Fibroblast of the conjunctiva (primary cell): ENCODE data around the gene TMEM272.

Experiments used
- DNase-seq: peaks from one replicate; pipeline ENCODE4 v3.0.0-alpha.2; 2010; ENCODE audit warnings: low read depth

Gene TMEM272

DNA sequence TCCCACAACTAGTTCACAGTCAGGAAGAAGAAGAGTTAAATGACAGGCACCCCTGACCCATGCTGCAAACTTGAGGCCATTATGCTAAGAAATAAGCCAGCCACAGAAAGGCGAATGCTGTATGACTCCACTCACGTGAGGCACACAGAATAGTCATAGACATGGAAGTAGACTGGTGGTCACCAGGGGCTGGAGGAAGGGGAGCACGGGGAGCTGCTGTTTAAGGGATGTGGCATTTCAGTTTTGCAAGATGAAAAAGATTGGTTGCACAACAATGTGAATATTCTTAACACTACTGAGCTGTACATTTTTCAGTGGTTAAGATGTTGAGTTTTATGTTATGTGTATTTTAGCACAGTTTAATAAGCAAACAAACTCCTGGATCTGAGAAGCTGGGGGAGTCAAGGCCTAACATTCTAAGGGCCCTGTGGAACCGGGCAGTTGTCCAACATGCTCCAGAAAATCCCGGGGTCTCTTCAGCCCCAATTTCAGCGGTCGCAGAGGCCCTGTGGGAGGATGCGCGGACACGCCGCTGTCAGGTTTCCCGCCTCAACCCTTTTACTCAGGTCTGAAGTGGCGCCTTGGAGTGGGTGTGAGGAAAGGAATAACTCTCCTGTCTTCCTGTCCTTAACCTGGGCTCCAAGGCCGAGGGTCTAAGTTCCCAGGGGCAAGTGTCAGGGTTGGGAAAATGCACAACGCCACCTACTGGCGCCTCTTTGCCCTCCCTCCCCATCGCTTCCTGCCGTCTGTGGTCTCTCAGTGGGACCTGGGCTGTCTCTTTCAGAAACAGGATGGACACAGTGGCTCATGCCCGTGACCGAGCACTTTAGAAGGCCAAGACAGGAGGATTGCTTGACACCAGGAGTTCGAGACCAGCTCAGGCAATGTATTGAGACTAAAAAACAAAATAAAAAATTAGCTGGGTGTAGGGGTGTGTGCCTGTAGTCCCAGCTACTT is 4.4 kb upstream of the TMEM272 start:
- DNase-seq, result no peak

DNA sequence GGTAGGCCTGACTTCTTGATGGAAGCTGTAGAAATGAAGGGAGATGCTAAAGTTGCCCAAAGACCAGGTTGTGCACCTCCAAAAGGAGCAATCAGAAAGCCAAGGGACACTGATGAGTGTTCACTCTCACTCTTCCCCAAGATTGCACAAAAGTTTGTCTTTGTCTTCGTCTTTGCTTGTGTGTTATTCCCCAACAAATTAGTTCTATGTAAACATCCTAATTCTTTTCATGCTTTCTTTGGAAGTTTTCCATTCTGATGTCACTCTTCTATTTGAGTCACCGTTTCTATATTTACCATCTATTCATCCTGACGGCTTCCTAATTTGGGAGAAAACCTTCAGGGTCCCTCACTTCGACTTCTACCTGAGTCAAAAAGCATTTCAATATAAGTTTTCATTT is 3.7 kb upstream of the TMEM272 start:
- DNase-seq, result no peak

DNA sequence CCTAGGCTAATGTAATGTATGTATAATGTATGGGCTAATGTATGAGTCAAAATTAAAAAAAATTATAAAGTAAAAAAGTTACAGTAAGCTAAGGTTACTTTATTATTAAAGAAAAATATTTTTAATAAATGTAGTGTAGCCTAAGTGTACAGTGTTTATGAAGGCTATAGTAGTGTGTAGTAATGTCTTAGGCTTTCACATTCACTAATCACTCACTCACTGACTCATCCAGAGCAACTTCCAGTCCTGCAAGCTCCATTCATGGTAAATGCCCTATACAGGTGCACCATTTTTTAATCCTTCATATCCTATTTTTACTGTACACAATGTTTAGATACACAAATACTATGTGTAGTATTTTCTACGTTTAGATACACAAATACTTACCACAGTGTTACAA is 1.8 kb upstream of the TMEM272 start:
- no peak for DNase-seq

DNA sequence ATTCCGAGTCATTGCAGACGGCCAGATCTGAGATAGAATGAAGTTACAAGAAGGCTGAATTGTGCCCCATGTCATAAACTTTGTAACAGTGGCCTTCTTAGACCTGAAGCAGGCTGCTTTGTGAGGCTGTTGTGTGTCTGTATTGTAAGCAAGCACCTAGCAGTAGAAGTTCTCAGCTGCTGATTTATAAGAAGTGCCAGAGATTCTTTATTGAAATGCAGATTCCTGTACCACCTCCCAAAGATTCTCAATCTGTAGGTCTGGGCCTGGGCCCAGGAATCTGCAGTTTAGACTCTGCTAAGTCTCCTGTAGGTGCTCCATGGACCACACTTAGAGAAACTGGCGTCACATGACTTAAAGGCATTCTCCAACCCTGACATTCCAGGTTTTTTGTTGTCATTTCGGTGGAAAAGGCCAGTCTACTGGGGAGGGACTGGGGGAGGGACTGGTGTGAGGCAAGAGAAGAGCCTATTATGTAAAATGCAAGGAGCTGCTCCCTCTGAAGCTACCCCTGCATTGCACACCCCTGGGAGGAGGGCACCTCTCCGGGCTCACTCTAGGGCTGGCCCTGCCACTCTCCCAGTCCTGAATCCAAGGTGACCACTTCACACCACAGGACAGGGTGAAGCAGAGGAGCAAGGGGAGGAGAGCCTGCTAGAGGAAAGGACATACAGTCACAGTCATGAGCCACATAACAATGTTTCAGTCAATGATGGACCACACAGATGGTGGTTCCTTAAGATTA is 769 bp upstream of the TMEM272 start:
- no peak for DNase-seq

DNA sequence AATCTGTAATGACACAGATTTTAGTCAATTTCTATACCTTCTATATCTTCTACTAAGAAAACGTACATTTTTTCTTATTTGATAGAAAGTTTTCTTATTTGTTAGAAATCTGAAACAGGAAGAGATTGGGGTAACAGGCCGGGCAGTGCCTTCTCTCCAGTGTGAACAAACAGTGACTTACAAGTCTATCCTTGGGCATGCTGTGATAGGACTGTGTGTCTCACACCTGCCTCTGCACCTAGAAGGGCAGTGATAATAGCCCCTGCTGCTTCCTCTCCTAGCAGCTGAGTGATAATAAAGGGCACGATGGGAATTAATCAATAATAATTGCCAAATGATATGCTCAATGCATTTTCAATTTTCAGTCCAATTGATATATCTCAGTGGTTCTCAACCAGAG is 1.4 kb downstream of the TMEM272 start:
- DNase-seq, result no peak

DNA sequence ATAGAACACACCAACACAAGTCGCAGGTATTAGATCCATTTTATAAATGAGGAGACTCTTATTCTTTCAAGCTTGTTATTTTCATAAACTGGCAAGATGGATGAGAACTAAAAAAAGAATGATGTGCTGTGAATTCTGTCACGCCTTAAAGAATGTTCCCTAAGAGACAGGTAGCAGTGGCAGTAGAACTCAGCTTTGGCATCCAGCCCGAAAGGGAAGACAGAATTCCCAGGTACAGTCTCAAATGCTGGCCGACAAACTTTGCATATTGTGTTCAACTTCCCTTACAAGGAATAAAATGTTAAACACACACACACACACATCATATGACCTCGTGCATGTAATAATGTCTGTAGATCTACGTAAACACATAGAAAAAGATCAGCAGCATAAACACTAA is 3.2 kb downstream of the TMEM272 start:
- DNase-seq, result no peak

DNA sequence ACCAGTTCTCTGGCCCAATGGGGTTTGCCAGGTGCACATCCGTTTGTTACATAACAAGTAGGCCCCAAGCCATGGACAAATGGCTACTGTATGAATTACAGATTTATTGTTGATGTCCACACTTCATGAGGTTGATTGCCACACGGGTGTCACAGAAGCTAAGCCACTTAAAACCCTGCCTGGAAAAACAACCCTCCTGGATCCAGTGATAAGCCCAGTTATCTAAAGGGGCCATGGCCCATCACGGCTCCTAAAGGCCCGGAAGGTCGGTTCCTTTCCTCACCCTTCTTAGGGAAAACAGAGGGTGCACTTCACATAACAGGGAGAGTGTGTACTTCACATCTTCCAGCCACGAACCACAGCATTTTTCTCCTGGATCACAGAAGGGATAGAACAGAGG is 4.1 kb downstream of the TMEM272 start:
- DNase-seq, result no peak

DNA sequence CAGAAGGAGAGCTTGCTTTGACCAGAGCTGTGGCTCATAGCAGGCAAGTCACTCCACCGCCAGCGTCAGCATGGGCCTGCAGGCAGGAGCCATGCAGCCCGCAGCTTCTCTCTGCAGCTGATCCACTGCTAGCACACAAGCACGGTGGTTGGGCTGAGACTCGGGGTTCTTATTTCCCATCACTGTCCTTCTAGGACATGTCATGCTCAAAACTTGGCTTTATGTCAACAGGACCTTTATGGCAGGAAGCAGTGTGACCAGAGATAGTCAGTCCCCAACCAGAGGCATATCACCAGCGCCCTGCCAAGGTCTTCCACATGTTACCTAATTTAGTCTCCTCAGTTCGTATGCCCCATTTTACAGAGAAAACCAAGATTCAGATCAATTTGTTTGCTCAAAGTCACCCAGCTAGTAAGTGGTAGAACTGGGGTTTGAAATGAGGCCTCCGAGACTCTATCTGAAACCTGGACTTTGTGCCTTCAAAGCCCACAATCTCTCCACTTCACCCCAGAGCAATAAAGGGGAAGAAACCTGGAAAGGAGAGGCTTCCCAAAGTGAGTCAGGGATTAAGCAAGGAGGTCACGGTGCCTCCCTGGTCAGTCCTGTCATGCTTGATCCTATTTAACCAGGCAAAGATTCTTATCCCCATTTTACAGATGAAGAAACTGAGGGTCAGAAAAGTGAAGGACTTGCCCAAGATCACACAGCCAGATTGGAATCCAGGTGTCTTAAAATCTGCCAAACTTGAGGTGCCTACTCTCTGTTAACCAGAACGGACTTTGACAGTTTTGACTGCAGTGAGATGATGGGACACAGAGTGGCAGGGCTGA is 5.1 kb downstream of the TMEM272 start:
- DNase-seq, result no peak

DNA sequence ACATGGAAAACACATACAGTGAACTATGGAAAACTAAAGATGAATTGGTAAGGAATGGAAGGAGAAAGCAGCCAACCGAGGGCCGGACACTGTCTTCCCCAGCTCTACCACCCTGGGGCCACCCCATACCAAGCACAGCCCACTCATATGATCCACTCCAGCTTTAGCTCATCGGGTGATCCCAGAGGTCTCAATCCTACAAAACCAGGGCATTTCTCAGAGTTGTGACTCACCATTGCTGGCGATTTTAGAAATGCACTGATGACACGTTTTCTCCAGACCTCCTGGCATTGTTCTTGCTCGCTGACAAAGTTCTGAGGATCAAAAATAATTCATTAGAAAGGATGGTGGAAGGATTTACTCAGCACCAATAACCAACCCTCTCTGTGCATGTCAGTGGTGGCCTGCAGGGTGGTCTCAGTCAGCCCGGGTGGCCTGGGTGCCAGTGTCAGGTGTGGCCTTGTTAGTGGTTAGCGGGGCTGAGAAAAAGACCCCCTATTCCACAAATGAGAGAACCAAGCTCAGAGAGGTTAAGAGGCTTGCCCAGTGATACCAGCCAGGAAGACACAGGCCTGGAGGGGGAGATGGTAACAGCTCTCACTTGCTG is 6.6 kb downstream of the TMEM272 start:
- no peak for DNase-seq

DNA sequence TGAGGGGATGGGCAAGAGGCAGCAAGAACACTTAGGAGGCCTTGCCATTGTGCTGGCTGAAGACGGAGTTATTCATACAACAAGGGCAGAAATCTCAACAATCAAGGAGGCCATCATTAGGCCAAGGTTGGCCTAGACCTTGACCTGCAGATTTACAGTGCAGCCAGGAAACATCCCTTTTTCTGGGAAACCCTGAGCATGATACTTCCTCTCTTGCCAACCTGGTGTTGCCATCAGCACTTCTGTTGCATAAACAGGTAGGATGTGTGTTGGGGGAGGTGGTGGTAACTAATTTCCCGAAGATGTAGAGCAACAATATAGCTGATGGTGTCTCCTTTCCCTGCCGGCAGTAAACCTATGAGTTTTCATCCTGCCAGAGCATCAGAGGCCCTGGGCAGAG is 8.0 kb downstream of the TMEM272 start:
- no peak for DNase-seq

DNA sequence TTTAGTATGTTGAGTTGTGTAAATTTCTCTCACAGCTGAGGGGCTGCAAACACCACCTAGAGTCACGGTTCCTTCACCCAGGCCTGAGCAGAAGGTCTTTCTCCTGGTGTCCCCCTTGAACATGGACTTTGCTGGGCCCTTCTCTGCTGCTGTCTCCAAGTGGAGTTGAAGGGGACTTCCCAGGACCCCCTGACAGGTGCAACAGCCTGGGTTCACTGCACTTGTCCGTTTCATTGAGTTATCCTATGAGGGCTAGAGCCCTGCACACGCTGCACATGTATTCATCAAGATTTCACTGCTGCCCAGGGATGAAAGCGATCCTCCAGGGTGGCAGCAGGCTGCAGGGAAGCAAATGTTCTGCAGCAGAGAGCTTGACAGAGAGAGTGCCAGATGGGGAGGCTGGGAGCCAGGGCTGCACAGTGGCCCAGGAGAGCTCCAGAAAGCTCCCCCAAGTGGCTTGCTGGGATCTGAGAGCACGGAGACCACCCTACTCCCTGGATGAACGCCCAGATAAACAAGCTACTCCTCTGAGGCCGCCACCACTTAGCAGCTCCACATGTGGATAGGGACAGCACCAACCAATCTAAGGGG is 10.3 kb downstream of the TMEM272 start:
- DNase-seq, result no peak

DNA sequence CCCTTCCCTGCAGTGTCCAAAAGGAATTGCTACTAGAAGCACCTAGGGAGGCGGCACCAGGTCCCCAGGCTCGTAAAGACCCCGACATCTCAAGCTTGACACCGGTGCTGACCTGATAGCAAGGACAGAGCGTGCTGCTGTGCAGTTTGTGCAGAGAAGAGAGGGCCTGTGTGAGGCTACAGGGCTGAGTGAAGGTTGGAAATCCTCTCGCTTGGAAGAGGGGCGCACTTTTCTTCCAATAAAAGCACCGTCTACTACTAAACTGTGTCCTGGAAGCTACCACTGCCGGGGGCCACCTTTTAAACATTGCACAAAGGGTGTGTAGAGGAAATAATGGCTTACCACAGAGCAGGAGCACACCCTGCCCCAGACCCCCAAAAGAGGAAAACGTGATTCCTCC is 11.0 kb downstream of the TMEM272 start:
- DNase-seq, result no peak

DNA sequence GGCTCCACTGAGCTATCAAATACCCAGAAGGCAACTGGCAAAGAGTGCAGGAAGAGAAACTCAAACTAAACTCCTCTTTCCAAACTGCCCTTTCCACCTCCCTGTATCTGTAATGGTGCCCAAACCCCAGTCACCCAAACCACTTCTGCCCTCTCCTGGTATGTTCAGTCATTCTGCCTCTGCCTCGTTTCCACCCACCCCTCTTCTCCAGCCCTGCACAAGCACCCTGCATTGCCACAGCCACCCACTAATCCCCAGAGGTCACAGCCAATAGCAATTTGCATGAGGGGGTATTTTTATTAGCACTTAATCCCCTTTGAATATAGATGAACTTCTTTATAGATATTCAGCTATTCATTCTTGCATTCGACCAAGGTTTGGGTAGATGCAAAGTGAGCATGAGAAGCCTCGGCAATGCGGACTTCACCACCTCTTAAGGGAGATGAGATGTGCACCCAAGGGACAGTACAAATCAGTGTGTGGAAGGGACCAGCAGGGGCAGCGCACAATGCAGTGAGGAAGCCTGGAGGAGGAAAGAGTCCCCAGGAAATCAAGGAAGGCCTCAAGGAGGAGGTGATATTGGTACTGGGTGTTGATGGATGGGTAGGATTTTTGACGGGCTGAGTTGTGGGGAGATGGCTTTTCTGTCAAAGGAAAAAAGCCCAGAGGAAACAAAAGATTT is 12.4 kb downstream of the TMEM272 start:
- no peak for DNase-seq

DNA sequence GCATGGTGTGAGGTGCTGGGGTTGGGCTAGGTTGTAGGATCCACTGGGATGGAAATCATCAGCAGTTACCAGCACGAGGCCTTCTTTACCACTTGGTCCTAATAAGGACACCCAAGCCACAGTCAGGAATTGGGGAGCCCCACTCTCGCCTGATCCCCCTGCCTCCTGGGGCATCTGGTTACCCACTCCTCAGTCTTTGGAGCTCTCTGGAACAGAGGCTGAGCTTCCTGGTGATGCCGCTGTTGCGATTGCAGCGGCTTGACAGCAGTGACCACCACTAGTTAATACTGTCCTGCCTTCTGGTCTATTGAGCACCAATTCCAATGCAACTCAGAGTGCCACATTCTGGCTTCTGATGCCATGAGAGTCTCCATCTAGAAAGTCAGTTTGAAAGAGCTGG is 13.5 kb downstream of the TMEM272 start:
- DNase-seq, result no peak

DNA sequence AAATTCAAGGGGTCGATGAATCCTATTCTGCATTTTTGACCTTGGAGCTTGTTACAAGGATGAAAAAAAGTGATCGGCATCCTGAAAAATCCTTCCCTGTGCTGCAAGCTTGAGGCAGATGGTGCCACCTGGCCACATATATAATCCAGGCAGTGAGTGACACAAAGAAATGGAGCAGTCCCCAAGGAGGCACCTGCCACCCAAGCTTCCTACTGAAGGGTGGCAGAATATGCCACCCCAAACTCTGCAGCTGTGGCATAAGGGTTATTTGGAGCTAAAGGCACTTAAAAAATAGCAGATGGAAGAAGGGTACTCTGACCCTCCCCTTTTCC is 15.4 kb downstream of the TMEM272 start:
- no peak for DNase-seq

DNA sequence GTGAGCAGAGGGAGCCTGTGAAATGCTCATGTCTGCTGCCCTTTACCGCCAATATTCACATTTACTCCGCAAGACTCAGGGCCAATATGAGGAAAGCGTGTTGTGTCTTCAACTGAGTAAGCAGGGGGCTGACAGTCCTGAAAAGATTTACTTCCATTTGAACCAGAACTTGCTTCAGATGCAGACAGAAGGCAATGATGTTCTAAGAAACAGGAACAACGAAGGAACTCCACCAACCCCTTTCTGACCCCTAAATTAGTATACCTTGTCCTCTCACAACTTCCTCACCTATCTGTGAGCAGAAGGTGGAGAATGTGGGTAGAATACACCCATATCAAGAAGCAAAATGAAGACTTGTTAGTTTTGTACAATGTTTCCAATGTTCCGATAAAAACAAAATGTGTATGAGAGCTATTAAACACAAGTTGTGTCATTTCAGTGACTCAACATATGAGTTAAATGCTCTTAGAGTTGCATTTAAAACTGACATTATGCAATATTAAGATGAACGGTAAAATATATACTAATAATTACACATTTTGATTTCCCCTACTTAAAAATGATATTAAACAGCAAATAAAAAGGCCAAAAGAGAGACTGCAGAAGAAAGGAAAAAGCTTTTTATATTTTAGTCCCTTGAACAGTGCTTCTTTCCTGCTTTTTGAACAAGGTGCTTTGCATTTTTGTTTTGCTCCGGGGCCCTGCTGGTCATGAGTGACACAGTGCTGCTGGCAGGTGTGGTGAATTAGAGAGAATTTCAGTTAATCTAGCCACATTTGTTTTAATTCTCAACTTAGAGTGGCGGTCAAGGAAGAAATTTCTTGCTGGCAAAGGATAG is 16.0 kb downstream of the TMEM272 start:
- DNase-seq, result no peak

DNA sequence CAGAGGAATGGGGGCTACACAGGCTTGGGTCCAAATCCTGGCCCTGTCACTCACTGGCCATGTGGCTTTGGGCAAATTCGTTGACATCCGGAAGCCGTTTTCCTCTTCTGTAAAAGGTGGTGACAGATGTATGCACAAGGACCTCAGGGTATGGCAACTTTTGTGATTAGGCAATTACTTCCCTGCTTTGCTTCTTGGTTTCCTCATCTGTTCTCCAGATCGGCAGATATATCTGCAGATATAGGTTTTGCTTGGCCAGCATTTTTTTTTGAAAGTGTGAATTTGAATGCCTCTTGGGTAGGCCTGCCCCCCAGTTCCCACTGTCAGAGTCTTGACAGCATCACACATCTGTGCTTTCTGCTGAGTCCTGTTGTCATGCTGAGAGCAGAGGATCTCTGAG is 17.7 kb downstream of the TMEM272 start:
- DNase-seq, result no peak

DNA sequence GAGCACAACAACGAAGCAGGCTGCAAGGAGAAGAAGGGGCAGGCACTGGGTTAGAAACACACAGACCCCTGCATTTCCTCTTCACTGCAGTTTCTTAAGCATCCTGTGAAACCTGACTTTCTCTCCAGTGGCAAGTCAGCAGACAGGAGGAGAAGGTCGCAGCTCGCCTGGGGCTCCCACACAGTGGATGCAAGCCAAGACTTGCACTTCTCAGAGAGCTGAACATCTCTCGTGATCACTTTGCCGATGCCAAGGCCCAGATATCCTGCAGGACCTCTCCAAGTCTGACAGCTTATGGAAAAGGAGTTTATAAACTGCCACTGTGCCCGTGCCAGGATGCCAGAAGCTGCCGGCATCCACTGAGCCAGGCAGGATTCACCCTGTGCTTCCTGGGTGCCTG is 18.4 kb downstream of the TMEM272 start:
- no peak for DNase-seq

DNA sequence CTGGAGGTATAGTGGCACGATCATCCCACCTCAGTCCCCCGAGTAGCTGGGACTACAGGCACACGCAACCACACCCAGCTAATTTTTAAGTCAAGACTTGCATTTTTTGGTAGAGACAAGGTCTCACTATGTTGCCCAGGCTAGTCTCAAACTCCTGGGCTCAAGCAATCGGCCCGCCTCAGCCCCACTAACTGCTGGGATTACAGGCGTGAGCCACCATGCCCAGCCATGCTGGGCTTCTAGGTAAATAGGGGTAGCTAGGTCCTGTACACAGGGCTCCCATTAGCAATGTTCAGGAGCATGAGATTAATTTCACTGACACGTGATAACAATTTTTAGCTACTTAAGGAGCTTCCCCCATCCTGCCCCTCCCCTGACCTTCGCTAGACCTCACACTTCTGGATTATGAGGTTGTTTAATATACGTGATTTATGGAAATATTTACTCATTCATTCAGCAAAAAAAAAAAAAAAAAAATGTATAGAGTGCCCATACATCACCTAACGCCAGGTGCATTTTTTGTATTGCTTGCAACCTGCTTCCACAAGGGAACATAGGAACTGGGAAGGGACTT is 19.2 kb downstream of the TMEM272 start:
- no peak for DNase-seq

DNA sequence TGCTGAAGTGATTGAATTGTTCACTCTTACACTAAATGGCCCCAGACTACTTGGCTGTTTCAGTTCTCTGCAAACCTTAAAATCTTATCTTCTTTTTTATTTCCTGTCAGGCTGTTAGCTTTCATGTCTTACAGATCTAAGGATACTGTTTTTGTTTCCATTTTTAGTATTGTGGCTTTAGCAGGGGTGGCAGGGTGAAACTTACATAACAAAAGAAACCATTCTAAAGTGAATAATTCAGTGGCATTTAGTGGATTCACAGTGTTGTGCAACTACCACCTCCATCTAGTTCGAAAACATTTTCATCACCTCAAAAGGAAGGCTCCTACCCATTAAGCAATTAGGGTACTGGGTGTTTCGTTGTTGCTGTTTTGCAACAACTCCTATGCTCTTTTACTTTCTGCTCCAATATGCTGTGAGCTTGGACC is 19.8 kb downstream of the TMEM272 start:
- DNase-seq, result no peak
